PFSK-1 (cell line): Measurements from ENCODE around the gene TRIM47.

Experiments
- REST ChIP-seq, 2 experiments: IDR thresholded peaks; 2 replicates each; pipeline versions ENCODE4 v1.6.1 to v1.8.0; 2011 to 2012; ENCODE audit warnings: low read depth in 2 of 2, low read length in 2 of 2, control low read depth in 1 of 2, inconsistent platforms in 1 of 2, mild to moderate bottlenecking in 1 of 2, moderate library complexity in 1 of 2; ENCODE audit not compliant: insufficient read depth in 1 of 2
- SIN3A ChIP-seq: IDR thresholded peaks from 2 replicates; pipeline ENCODE4 v1.6.1; 2012; ENCODE audit warnings: mild to moderate bottlenecking, low read length, moderate library complexity, borderline replicate concordance; ENCODE audit not compliant: insufficient read depth
- TAF1 ChIP-seq: IDR thresholded peaks from 2 replicates; pipeline ENCODE4 v1.6.1; 2012; ENCODE audit warnings: low read length, control low read depth, borderline replicate concordance; ENCODE audit not compliant: insufficient read depth

- TF ChIP-seq REST (IDR thresholded peaks at IDR 0.05; ENCODE audit: insufficient read depth in 1 of 2, low read depth in 2 of 2, low read length in 2 of 2): no peak
- no peak; the same call in 1 of the 2 replicates for TF ChIP-seq SIN3A
- TF ChIP-seq TAF1: no peak
Measured at GRCh38 chr17:75856062-75856756, 22.2 kb downstream of the TRIM47 start.
